OCI-LY7 (cell line): Measurements from ENCODE around the gene PRODH2.

Experiments used
- CTCF ChIP-seq: fragments of 200-600 bp; sonication (generic); conservative IDR thresholded peaks from 2 replicates; pipeline ENCODE4 v1.5.1; 2014; ENCODE audit warnings: mild to moderate bottlenecking, antibody characterized with exemption, low read length, moderate library complexity, mixed read lengths
- EZH2phosphoT487 ChIP-seq: fragments of 200-600 bp; sonication (generic); IDR thresholded peaks from 2 replicates; pipeline ENCODE4 v1.6.1; 2018; ENCODE audit warnings: low read depth, borderline replicate concordance, mild to moderate bottlenecking, mixed run types, antibody characterized with exemption, low read length, moderate library complexity, mixed read lengths

DNA sequence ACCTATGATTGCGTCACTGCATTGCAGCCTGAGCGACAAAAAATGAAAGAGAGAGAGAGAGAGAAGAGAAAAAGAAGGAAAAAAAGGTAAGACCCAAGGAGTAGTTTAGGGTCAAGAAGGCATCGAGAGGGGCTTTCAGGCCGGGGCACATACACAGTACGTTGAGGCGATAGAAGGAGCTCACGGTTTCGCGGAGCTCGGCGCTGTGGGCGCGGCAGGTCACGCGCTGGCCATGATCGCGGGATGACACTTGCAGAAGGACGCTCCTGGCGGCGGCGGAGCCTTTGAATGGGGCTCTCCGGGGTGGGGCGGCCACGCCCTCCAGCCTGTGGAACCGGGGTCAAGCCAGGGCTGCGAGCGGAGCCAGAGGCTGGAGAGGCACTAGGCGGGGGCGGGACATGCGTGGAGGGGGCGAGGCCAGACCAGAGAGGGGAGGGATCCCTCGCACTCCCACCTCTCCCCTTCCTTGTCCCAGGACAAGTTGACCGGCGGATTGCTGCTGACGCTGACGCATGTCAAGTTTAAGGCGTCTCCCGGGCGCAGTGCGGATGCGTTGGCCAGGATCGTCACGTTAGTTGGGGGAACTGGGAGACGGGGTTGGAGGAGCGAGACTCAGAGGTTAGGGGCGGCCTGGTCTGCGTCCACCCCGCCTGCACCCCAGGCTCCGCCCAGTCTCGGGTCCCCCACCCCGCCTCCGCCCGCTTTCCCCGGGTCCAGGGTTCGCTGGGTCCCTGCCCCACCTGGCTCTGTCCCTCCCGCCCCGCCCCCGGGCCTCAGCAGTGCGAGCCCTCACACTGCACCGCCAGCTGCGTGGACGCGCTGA, 32.8 kb upstream of the PRODH2 start:
- TF ChIP-seq CTCF, result no peak
- TF ChIP-seq EZH2phosphoT487, result no peak
